Upper lobe of left lung (tissue), 4 donors: ENCODE measurements around the gene UPK1B.

Source experiments
- EP300 ChIP-seq, 4 donors: sonication (generic); formaldehyde crosslinking; IDR thresholded peaks; one replicate each; pipeline ENCODE4 v1.5.1; 2017; ENCODE audit warnings: antibody characterized with exemption in 4 of 4, control low read depth in 2 of 4
- TF ChIP-seq, protein P1 (sequence below), 6 experiments: fragments of 450-650 bp in 4 of 6; fragments of 200-600 bp in 2 of 6; sonication (generic) in 2 of 6; IDR thresholded peaks; one replicate each; pipeline ENCODE4 v1.5.1; 2016 to 2019; ENCODE audit warnings: antibody characterized with exemption in 6 of 6

DNA sequence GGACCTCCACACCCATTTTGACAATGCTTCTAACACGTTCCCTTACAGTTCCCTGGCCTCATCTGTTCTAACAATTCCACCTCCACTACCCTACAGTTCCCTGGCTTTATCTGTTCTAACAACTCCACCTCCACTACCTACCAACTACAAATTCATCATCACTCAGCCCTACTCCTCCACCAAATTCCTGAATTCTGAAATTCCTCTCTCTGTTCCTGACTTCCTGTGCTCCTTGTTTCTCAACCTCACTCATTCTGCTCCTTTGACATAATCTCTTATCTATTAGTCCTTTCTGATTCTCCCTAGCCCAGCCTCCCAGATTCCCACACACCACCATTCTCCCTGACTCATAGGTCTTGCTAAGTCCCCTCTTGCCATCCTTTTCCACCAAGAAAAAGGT lies 22.5 kb downstream of the UPK1B start:
- TF ChIP-seq, protein P1, sequence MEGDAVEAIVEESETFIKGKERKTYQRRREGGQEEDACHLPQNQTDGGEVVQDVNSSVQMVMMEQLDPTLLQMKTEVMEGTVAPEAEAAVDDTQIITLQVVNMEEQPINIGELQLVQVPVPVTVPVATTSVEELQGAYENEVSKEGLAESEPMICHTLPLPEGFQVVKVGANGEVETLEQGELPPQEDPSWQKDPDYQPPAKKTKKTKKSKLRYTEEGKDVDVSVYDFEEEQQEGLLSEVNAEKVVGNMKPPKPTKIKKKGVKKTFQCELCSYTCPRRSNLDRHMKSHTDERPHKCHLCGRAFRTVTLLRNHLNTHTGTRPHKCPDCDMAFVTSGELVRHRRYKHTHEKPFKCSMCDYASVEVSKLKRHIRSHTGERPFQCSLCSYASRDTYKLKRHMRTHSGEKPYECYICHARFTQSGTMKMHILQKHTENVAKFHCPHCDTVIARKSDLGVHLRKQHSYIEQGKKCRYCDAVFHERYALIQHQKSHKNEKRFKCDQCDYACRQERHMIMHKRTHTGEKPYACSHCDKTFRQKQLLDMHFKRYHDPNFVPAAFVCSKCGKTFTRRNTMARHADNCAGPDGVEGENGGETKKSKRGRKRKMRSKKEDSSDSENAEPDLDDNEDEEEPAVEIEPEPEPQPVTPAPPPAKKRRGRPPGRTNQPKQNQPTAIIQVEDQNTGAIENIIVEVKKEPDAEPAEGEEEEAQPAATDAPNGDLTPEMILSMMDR (IDR thresholded peaks at IDR 0.05) = no peak
- no peak for TF ChIP-seq EP300 (IDR thresholded peaks at IDR 0.05)
